Fibroblast of mammary gland (primary cell): Measurements from ENCODE around the gene EMP1.

ENCODE experiments used
- DNase-seq: peaks from one replicate; pipeline ENCODE4 v3.0.0-alpha.2; 2010; ENCODE audit warnings: low read depth
- H3K4me3 ChIP-seq: 2 replicates; pipeline ENCODE4 v1.5.1; 2011; ENCODE audit warnings: low read depth, mild to moderate bottlenecking, low read length, moderate library complexity; ENCODE audit not compliant: control insufficient read depth
- CTCF ChIP-seq: conservative IDR thresholded peaks from 2 replicates; pipeline ENCODE4 v1.5.1; 2011; ENCODE audit warnings: low read depth, low read length, inconsistent platforms; ENCODE audit not compliant: control insufficient read depth, insufficient read depth

The EMP1 gene

GRCh38 chr12:13153180-13153579, 43.3 kb upstream of the EMP1 start:
- TF ChIP-seq CTCF = no peak
- no peak for DNase-seq
- no peak overlapping the region for H3K4me3 ChIP-seq

GRCh38 chr12:13154027-13154538, 42.4 kb upstream of the EMP1 start:
- peak; percentile 77 for DNase-seq
- TF ChIP-seq CTCF = no peak
- no peak overlapping the region for H3K4me3 ChIP-seq

GRCh38 chr12:13154831-13155230, 41.7 kb upstream of the EMP1 start:
- TF ChIP-seq CTCF = no peak
- no peak overlapping the region for H3K4me3 ChIP-seq
- no peak for DNase-seq

GRCh38 chr12:13156277-13156676, 40.2 kb upstream of the EMP1 start:
- no peak overlapping the region for H3K4me3 ChIP-seq
- TF ChIP-seq CTCF = no peak
- DNase-seq = no peak

- DNase-seq = no peak
- no peak overlapping the region for H3K4me3 ChIP-seq
- TF ChIP-seq CTCF = peak; percentile 40
Observed at GRCh38 chr12:13161172-13161571, 35.4 kb upstream of the EMP1 start.

- no peak overlapping the region for H3K4me3 ChIP-seq
- TF ChIP-seq CTCF = no peak
- no peak for DNase-seq
Observed at GRCh38 chr12:13162904-13163303, 33.6 kb upstream of the EMP1 start.

- TF ChIP-seq CTCF = no peak
- DNase-seq = peak; percentile 25
Observed at GRCh38 chr12:13163868-13164635, 32.5 kb upstream of the EMP1 start.

More at GRCh38 chr12:13163868-13164635, 32.5 kb upstream of the EMP1 start:
- no peak overlapping the region for H3K4me3 ChIP-seq
